Loucy (cell line): Measurements from ENCODE around the gene CACNA1I.

Experiments
- H2AFZ ChIP-seq: fragments of 200-600 bp; sonication (generic); 2 replicates; pipeline ENCODE4 v1.6.0; 2016; ENCODE audit warnings: antibody characterized with exemption, mild to moderate bottlenecking, low read length, moderate library complexity
- H3F3A ChIP-seq: fragments of 200-600 bp; 2 replicates; pipeline ENCODE4 v1.6.0; 2016; ENCODE audit warnings: antibody characterized with exemption, low read depth, mild to moderate bottlenecking
- H3K27me3 ChIP-seq: fragments of 200-600 bp; sonication (generic); 2 replicates; pipeline ENCODE4 v1.6.1; 2014; ENCODE audit warnings: low read length, mild to moderate bottlenecking; ENCODE audit not compliant: insufficient read depth, poor library complexity, severe bottlenecking
- H3K36me3 ChIP-seq: fragments of 200-600 bp; sonication (generic); 2 replicates; pipeline ENCODE4 v1.6.1; 2016; ENCODE audit warnings: low read length; ENCODE audit not compliant: insufficient read depth
- H3K4me1 ChIP-seq: fragments of 200-600 bp; sonication (generic); 2 replicates; pipeline ENCODE4 v1.5.1; 2014; ENCODE audit warnings: low read length, mild to moderate bottlenecking; ENCODE audit not compliant: insufficient read depth, poor library complexity, severe bottlenecking
- H3K4me2 ChIP-seq: fragments of 200-600 bp; sonication (generic); 2 replicates; pipeline ENCODE4 v1.6.0; 2014; ENCODE audit warnings: antibody characterized with exemption, low read length, low read depth, mild to moderate bottlenecking; ENCODE audit not compliant: poor library complexity, severe bottlenecking
- H3K4me3 ChIP-seq: fragments of 200-600 bp; sonication (generic); 2 replicates; pipeline ENCODE4 v1.5.1; 2014; ENCODE audit warnings: low read length, mild to moderate bottlenecking, mixed read lengths; ENCODE audit not compliant: poor library complexity, severe bottlenecking
- H3K79me2 ChIP-seq: fragments of 200-600 bp; sonication (generic); 2 replicates; pipeline ENCODE4 v1.6.1; 2014; ENCODE audit warnings: low read length; ENCODE audit not compliant: insufficient read depth
- H3K9ac ChIP-seq: fragments of 200-600 bp; sonication (generic); 2 replicates; pipeline ENCODE4 v1.6.0; 2014; ENCODE audit warnings: mild to moderate bottlenecking, low read depth, low read length, moderate library complexity; ENCODE audit not compliant: poor library complexity, severe bottlenecking
- H3K9me2 ChIP-seq: fragments of 200-600 bp; sonication (generic); replicated peaks from 2 replicates; pipeline ENCODE4 v1.6.1; 2016; ENCODE audit warnings: low read depth, low read length, mixed read lengths
- H3K9me3 ChIP-seq: fragments of 200-600 bp; sonication (generic); 2 replicates; pipeline ENCODE4 v1.6.1; 2014; ENCODE audit warnings: mild to moderate bottlenecking, antibody characterized with exemption, low read length, low read depth; ENCODE audit not compliant: insufficient read depth
- H4K20me1 ChIP-seq: fragments of 200-600 bp; sonication (generic); 2 replicates; pipeline ENCODE4 v1.6.0; 2014; ENCODE audit warnings: antibody characterized with exemption, low read length, mild to moderate bottlenecking; ENCODE audit not compliant: insufficient read depth, poor library complexity, severe bottlenecking
- CTCF ChIP-seq: fragments of 200-600 bp; sonication (generic); conservative IDR thresholded peaks from 2 replicates; pipeline ENCODE4 v1.5.1; 2014; ENCODE audit warnings: mild to moderate bottlenecking, antibody characterized with exemption, low read length
- EZH2phosphoT487 ChIP-seq: fragments of 200-600 bp; IDR thresholded peaks from 2 replicates; pipeline ENCODE4 v1.6.1; 2018; ENCODE audit warnings: antibody characterized with exemption, mild to moderate bottlenecking, moderate library complexity, borderline replicate concordance

CACNA1I gene

DNA sequence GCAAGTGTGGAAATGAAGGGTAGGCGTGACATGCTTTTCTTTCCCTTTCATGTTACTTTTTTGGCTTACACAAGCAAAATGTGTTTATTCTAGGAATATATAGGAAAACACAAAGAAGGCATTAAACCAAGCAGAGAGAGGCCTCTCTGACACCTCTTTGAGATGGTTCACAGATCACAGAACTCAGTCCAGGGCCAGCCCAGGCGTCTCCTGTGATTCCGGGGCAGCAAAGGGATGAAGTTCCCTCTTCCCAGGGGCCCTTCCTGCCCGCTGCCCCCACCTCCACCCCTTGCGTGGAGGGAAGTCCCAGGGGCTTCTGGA lies 78.0 kb downstream of the CACNA1I start:
- Histone ChIP-seq H3K4me2 (no peak overlapping the region), H3K27me3 (no peaks in the 10 kb centered on the region), H3K4me1 (no peaks in the 10 kb centered on the region), H3K9me3 (no peaks in the 10 kb centered on the region), H3K9me2 (no peaks in the 10 kb centered on the region), H3K9ac (no peak overlapping the region), H3K4me3 (no peak overlapping the region), H3F3A (no peaks in the 10 kb centered on the region), H4K20me1 (no peaks in the 10 kb centered on the region), H3K36me3 (no peaks in the 10 kb centered on the region), H2AFZ (no peak overlapping the region), H3K79me2 (no peaks in the 10 kb centered on the region)
- TF ChIP-seq CTCF: no peak
- TF ChIP-seq EZH2phosphoT487: no peak

DNA sequence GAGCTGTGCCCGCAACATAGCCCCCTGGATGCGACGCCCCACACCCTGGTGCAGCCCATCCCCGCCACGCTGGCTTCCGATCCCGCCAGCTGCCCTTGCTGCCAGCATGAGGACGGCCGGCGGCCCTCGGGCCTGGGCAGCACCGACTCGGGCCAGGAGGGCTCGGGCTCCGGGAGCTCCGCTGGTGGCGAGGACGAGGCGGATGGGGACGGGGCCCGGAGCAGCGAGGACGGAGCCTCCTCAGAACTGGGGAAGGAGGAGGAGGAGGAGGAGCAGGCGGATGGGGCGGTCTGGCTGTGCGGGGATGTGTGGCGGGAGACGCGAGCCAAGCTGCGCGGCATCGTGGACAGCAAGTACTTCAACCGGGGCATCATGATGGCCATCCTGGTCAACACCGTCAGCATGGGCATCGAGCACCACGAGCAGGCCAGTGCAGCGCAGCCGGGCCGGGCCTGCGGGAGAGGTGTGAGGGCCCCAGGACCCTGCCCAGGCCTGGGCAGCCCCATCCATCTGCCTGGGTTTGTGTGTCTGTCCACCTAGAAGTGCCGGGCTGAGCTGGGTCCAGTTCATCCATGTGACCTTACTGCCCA lies 79.0 kb downstream of the CACNA1I start:
- Histone ChIP-seq H3K36me3 (no peaks in the 10 kb centered on the region), H3K9me2 (no peaks in the 10 kb centered on the region), H3K4me2 (no peak overlapping the region), H3K79me2 (no peaks in the 10 kb centered on the region), H2AFZ (no peak overlapping the region), H3K9me3 (no peaks in the 10 kb centered on the region), H3K27me3 (no peaks in the 10 kb centered on the region), H3K4me1 (no peaks in the 10 kb centered on the region), H4K20me1 (no peaks in the 10 kb centered on the region), H3K4me3 (no peak overlapping the region), H3F3A (no peaks in the 10 kb centered on the region), H3K9ac (no peak overlapping the region)
- no peak for TF ChIP-seq CTCF
- TF ChIP-seq EZH2phosphoT487: no peak

DNA sequence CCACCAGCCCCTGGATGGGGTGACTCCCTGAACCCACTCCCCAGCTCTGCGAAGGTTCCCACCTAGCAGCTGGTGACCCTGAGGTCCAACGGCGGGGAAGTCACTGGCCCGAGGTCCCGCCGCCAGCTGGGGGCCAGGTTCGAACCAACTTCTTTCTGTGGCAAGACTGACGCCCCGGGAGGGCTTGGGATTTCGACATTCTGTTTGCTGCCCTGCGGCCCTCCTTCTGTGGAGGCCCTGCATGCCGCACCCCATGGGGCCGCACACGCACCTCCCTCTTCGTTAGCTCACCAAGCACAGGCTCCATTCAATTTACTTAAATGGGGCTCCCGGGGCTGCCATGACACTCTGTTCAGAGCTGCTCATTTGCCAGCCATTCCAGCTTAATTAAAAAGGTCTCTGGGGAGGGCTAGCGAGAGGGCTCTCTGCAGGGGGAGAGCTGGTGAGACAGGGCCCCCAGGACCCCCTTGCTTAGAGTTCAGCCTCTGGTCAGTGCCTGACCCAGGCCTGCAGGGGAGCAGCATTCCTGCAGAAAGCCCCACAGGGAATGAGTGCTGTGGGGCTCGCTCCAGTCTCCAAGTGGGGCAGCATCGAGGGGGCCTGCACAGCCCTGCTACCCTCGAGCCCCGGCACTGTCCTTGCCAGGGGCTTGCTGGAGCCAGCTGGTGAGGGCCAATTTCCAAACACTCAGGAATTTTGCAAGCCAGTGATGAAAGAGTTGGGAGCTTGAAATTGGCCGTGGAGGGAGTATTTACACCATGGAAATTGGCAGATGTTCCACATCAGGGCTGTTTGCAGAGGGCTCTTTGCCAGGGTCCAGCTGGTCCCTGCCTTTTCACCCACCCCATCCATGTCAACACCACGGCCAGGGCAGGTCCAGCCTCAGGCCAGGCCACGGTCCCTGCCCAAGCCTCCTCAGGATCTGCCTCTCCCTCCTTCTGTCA lies 80.8 kb downstream of the CACNA1I start:
- no peaks in the 10 kb centered on the region for H3K9me3 ChIP-seq
- H2AFZ ChIP-seq: no peak overlapping the region
- no peaks in the 10 kb centered on the region for H3K4me1 ChIP-seq
- no peak overlapping the region for H3K9ac ChIP-seq
- H3K4me3 ChIP-seq: no peak overlapping the region
- H3F3A ChIP-seq: no peaks in the 10 kb centered on the region
- H4K20me1 ChIP-seq: no peaks in the 10 kb centered on the region
- TF ChIP-seq CTCF: no peak
- TF ChIP-seq EZH2phosphoT487: no peak
- no peaks in the 10 kb centered on the region for H3K36me3 ChIP-seq
- no peaks in the 10 kb centered on the region for H3K9me2 ChIP-seq
- no peaks in the 10 kb centered on the region for H3K27me3 ChIP-seq
- H3K4me2 ChIP-seq: no peak overlapping the region
- H3K79me2 ChIP-seq: no peaks in the 10 kb centered on the region
